NT2/D1 (cell line): Measurements from ENCODE around the gene PDE11A.
A peak's percentile ranks its signal among the peaks of the same experiment; 100 is the strongest.

Experiments
- DNase-seq: peaks from one replicate; pipeline ENCODE4 v3.0.0-alpha.2; 2011; ENCODE audit warnings: low read depth, low spot score
- H3K27me3 ChIP-seq: 2 replicates; pipeline ENCODE4 v1.6.0; 2011; ENCODE audit warnings: mild to moderate bottlenecking; ENCODE audit not compliant: insufficient read length, insufficient read depth
- H3K36me3 ChIP-seq: 2 replicates; pipeline ENCODE4 v1.6.1; 2011; ENCODE audit warnings: mild to moderate bottlenecking, low read length, mixed read lengths; ENCODE audit not compliant: insufficient read depth, insufficient read length
- H3K4me1 ChIP-seq: 2 replicates; pipeline ENCODE4 v1.5.1; 2011; ENCODE audit not compliant: insufficient read depth, insufficient read length
- H3K4me3 ChIP-seq: 2 replicates; pipeline ENCODE4 v1.5.1; 2011; ENCODE audit warnings: low read depth; ENCODE audit not compliant: insufficient read length
- H3K9ac ChIP-seq: 2 replicates; pipeline ENCODE4 v1.6.0; 2011; ENCODE audit warnings: low read depth; ENCODE audit not compliant: insufficient read length
- H3K9me3 ChIP-seq: 2 replicates; pipeline ENCODE4 v1.5.1; 2011; ENCODE audit warnings: mild to moderate bottlenecking, low read length; ENCODE audit not compliant: insufficient read depth
- SUZ12 ChIP-seq: IDR thresholded peaks from 2 replicates; pipeline ENCODE4 v1.6.1; 2011; ENCODE audit not compliant: insufficient read length, insufficient read depth; ENCODE audit errors: extremely low read depth
- YY1 ChIP-seq: IDR thresholded peaks from 2 replicates; pipeline ENCODE4 v1.6.1; 2011; ENCODE audit not compliant: insufficient read length, insufficient read depth
- ZNF274 ChIP-seq: IDR thresholded peaks from 2 replicates; pipeline ENCODE4 v1.6.1; 2011; ENCODE audit warnings: mild to moderate bottlenecking, low read depth, low read length

Gene PDE11A

DNA sequence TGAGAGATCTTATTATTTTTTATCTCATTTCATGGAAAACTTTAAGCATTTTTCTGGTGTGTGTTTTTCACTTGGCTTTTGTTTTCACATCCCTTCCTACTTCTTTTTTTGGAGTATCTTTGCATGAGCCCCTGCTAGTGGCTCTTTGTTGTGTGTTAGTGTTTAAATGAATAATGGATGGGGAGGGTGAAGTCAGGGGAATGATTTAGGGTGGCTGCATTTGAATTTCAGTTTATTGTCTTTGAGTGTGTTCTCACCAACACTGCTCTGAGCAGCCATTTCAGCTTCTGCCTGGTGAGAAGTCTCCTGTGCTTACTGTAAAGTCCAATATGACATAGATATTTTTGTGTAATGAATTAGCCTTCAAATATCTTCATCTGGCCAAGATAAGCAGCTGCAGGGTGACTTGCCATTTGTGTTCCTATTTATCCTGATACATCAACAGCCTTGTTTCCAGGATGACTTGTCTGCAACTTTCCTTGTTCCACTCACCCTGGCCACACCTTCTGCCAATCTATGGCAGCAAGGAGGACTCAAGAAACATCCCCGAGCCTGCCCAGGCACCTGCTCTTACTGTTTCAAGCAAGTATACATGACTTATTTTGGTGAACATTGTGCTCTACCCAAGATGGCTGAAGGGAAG is 182.6 kb downstream of the PDE11A start:
- TF ChIP-seq YY1: no peak
- no peak for TF ChIP-seq SUZ12
- no peak for TF ChIP-seq ZNF274
- no peaks in the 10 kb centered on the region for H3K9me3 ChIP-seq
- no peaks in the 10 kb centered on the region for H3K4me1 ChIP-seq
- H3K27me3 ChIP-seq: no peaks in the 10 kb centered on the region
- H3K4me3 ChIP-seq: no peak overlapping the region
- no peaks in the 10 kb centered on the region for H3K36me3 ChIP-seq
- peak; percentile 22 for DNase-seq
- no peak overlapping the region for H3K9ac ChIP-seq

DNA sequence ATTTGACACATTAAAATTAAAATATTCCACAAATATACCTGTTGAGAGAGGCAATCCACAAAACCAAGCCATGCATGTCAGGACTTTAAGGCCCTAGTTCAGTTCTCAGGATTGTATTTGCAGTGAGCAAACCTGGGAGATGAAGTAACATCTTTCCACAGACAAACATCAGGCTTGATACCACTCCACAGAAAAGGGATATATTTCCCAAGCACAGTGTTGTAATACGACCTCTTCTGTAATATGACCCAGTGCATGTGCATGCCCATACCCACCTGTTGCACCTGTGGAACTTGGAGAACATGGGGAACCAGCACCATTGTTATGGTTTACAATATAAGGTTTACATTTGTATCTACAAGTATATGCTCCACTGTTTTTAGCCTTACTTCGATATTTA is 184.0 kb downstream of the PDE11A start:
- H3K4me3 ChIP-seq: no peak overlapping the region
- no peak for DNase-seq
- H3K27me3 ChIP-seq: no peaks in the 10 kb centered on the region
- H3K4me1 ChIP-seq: no peaks in the 10 kb centered on the region
- H3K9ac ChIP-seq: no peak overlapping the region
- TF ChIP-seq SUZ12: no peak
- TF ChIP-seq ZNF274: no peak
- TF ChIP-seq YY1: no peak
- no peaks in the 10 kb centered on the region for H3K36me3 ChIP-seq
- H3K9me3 ChIP-seq: no peaks in the 10 kb centered on the region

DNA sequence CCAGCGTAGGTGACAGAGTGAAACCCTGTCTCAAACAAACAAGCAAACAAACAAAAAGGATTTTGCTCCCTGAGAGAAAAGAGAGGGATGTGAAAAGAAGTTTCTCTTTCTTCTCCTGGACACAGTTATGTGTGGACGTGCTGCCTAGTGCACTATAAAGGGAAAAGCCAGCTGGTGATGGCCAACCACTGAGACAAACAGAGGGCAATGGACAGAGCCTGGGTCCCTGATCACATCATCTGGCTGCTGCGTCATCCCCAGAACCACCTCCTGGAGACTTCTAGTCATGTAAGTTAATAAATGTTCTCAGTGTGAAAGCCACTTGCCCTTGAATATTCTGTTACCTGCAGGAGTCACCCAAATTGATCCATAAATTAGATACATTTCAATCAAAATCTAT is 184.9 kb downstream of the PDE11A start:
- Histone ChIP-seq H3K4me3 (no peak overlapping the region), H3K36me3 (no peaks in the 10 kb centered on the region), H3K27me3 (no peaks in the 10 kb centered on the region), H3K9ac (no peak overlapping the region), H3K4me1 (no peaks in the 10 kb centered on the region), H3K9me3 (no peaks in the 10 kb centered on the region)
- TF ChIP-seq ZNF274 (no peak), YY1 (no peak), SUZ12 (no peak)
- DNase-seq: no peak

DNA sequence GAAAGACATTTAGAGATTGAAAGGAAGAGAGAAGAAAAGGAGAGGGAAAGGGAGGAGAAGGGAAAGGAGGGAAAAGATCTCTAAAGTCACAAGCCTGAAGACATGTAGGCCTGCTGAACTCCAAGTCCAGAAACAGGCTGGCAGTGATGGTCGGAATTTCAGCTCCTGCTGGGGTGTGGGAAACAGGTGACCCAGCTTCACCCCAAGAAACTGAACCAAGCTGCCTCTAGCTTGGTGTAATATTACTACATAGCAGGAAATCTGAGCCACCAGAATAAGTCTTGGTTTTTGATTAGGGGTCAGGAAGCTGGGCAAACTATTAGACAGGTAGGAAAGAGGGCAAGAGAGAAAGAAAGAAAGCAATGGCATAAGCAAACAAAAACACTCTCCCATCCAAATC is 185.8 kb downstream of the PDE11A start:
- no peaks in the 10 kb centered on the region for H3K4me1 ChIP-seq
- H3K4me3 ChIP-seq: no peak overlapping the region
- no peaks in the 10 kb centered on the region for H3K36me3 ChIP-seq
- no peak for DNase-seq
- H3K9ac ChIP-seq: no peak overlapping the region
- no peaks in the 10 kb centered on the region for H3K9me3 ChIP-seq
- no peaks in the 10 kb centered on the region for H3K27me3 ChIP-seq
- TF ChIP-seq YY1: no peak
- TF ChIP-seq SUZ12: no peak
- no peak for TF ChIP-seq ZNF274

DNA sequence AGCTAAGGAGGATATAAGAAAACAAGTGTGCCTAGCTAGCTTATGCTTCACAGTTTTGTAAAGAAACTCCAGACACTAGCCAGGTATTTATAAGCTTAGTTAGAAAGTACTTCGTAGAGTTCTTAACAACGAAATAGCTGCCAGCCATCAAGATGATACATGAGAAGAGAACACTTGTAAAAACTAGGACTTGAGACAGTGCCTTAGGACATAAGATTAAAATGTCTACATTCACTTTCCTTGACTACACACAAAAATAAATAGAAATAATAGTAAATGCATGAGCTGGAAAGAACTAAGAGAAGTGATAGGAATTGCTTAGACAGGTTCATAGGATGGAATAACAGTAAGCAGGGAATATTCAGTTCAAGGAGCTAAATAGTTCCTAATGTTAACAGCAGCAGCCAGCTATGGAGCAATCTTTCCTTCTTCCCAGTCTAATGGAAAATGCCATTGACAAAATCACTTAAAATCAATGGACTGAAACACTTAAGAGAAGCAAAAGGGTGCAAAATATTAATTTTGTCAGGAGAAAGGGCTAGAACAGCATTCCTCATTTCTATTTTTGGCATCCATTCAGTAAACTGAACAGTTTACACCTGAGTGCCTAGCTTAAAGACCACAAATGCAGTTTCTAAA is 186.6 kb downstream of the PDE11A start:
- no peak overlapping the region for H3K4me3 ChIP-seq
- no peaks in the 10 kb centered on the region for H3K27me3 ChIP-seq
- DNase-seq: no peak
- H3K9ac ChIP-seq: no peak overlapping the region
- TF ChIP-seq YY1: no peak
- TF ChIP-seq ZNF274: no peak
- TF ChIP-seq SUZ12: no peak
- H3K4me1 ChIP-seq: no peaks in the 10 kb centered on the region
- no peaks in the 10 kb centered on the region for H3K9me3 ChIP-seq
- no peaks in the 10 kb centered on the region for H3K36me3 ChIP-seq

DNA sequence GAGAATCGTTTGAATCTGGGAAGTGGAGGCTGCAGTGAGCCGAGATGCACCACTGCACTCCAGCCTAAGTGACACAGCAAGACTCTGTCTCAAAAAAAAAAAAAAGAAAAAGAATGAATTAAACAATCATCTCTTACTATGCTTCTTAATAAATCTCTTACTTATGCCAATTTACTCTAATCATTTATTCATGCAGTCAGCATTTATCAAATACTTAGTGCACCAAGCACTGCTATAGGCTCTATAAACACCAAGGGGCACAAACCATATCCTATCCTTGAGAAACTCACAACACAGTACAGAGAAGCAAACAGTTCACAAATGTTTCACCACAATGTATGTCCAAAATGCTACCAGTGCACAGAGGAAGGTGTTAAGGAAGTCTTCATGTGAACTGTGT is 189.4 kb downstream of the PDE11A start:
- Histone ChIP-seq H3K4me3 (no peak overlapping the region), H3K9me3 (no peaks in the 10 kb centered on the region), H3K27me3 (no peaks in the 10 kb centered on the region), H3K4me1 (no peaks in the 10 kb centered on the region), H3K9ac (no peak overlapping the region), H3K36me3 (no peaks in the 10 kb centered on the region)
- TF ChIP-seq ZNF274 (no peak), SUZ12 (no peak), YY1 (no peak)
- DNase-seq: no peak

DNA sequence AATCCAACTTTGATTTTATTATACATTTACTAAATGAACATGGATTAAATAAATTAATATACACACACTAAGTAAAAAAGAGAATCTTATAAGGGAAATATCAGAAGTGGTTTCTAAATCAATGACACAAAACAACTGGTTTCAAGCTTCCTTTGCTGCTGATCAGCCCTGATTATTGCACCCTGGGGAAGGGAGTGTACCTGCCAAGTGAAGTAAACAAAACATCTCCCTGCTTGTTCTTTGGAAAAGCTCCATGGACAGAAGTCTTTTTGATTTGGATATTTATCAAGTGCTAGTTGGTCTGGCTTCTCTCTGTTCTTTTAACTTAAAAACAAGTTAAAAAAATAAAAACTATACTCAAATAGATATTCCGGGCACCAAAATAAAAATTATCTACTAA is 190.1 kb downstream of the PDE11A start:
- Histone ChIP-seq H3K4me3 (no peak overlapping the region), H3K4me1 (no peaks in the 10 kb centered on the region), H3K9me3 (no peaks in the 10 kb centered on the region), H3K36me3 (no peaks in the 10 kb centered on the region), H3K9ac (no peak overlapping the region), H3K27me3 (no peaks in the 10 kb centered on the region)
- DNase-seq: no peak
- TF ChIP-seq YY1 (no peak), ZNF274 (no peak), SUZ12 (no peak)
